Lower leg skin (tissue), 4 donors: Measurements from ENCODE around the gene LYSMD2. TPM values are rescaled to one million over a fixed set of nuclear protein-coding genes. Genes with fewer than 3 reads are reported as not detected.

Experiments
- DNase-seq, 2 donors: peaks; one replicate each; pipeline ENCODE4 v3.0.0-alpha.2; 2019; ENCODE audit warnings: low spot score in 2 of 2
- H3K4me3 ChIP-seq: fragments of 200-600 bp; sonication (generic); 2 replicates; pipeline ENCODE4 v1.5.1; 2017; ENCODE audit warnings: mild to moderate bottlenecking, low read depth; ENCODE audit not compliant: poor library complexity, severe bottlenecking
- CTCF ChIP-seq, 3 donors: fragments of 450-650 bp; IDR thresholded peaks; one replicate each; pipeline ENCODE4 v1.5.1; 2016; ENCODE audit warnings: antibody characterized with exemption in 3 of 3, mild to moderate bottlenecking in 3 of 3, moderate library complexity in 2 of 3
- POLR2A ChIP-seq, 2 donors: fragments of 450-650 bp; IDR thresholded peaks; one replicate each; pipeline ENCODE4 v1.6.1; 2016 to 2017; ENCODE audit warnings: antibody characterized with exemption in 2 of 2, mild to moderate bottlenecking in 1 of 2, moderate library complexity in 1 of 2
- WGBS, 2 donors: methylation state at CpG; one replicate each; pipeline ENCODE4 v1.1.5; 2018; 5-methylcytosine and 5-hydroxymethylcytosine counted together
- intact Hi-C: fragments of 100-400 bp; cut with DNase I; formaldehyde crosslinking; loops from one replicate; pipeline ENCODE4 v1.15.0; 2023; ENCODE audit warnings: low total_unique reads
- total RNA-seq, 4 donors: library from RNA; depleted of rRNA; stranded (reverse); fragments of >200 nt; gene quantifications; one replicate each; pipeline ENCODE4 v1.1.0, GENCODE V29; 2016

The LYSMD2 gene
- total RNA-seq, 4 donors from 2014 or later = 6.6 to 17.9 (median 13.0) TPM

- intact Hi-C loops = loop anchor here (2.0 kb wide), 1 partner anchor 128 kb away; no protein-coding TSS in a partner anchor
- 50 to 54% methylated on average over 6 of the region's 6 CpGs for WGBS, 2 donors
- peak; percentile 81 to 90 for DNase-seq
- no peak for TF ChIP-seq POLR2A (IDR thresholded peaks at IDR 0.05)
- no peak for TF ChIP-seq CTCF (IDR thresholded peaks at IDR 0.05)
- H3K4me3 ChIP-seq = no peak overlapping the region
Measured at GRCh38 chr15:51776952-51777569, 39.6 kb upstream of the LYSMD2 start.

- WGBS, 2 donors = 57 to 62% methylated on average over 11 of the region's 11 CpGs
- H3K4me3 ChIP-seq = no peak overlapping the region
- TF ChIP-seq CTCF (IDR thresholded peaks at IDR 0.05) (peak in 1 of 3 donors; percentile 21), POLR2A (IDR thresholded peaks at IDR 0.05) (no peak)
- intact Hi-C loops = loop anchor here (2.0 kb wide), 1 partner anchor 127 kb away; no protein-coding TSS in a partner anchor
- no peak for DNase-seq
Measured at GRCh38 chr15:51775967-51776816, 38.7 kb upstream of the LYSMD2 start.

- H3K4me3 ChIP-seq = no peak overlapping the region
- TF ChIP-seq CTCF (IDR thresholded peaks at IDR 0.05) (no peak), POLR2A (IDR thresholded peaks at IDR 0.05) (no peak)
- 68 to 81% methylated on average over 3 of the region's 3 CpGs for WGBS, 2 donors
- intact Hi-C loops = no loop called here
- no peak for DNase-seq
Measured at GRCh38 chr15:51774916-51775315, 37.5 kb upstream of the LYSMD2 start.

GRCh38 chr15:51771773-51772172, 34.3 kb upstream of the LYSMD2 start:
- intact Hi-C loops = no loop called here

GRCh38 chr15:51770902-51771301, 33.4 kb upstream of the LYSMD2 start:
- H3K4me3 ChIP-seq = no peak overlapping the region
- DNase-seq = no peak
- WGBS, 2 donors = 73 to 90% methylated on average over 3 of the region's 3 CpGs
- intact Hi-C loops = no loop called here
- TF ChIP-seq CTCF (IDR thresholded peaks at IDR 0.05) = no peak
- TF ChIP-seq POLR2A (IDR thresholded peaks at IDR 0.05) = no peak

More at GRCh38 chr15:51771773-51772172, 34.3 kb upstream of the LYSMD2 start:
- no peak overlapping the region for H3K4me3 ChIP-seq
- no peak for TF ChIP-seq POLR2A (IDR thresholded peaks at IDR 0.05)
- no peak for TF ChIP-seq CTCF (IDR thresholded peaks at IDR 0.05)
- 68 to 80% methylated on average over 1 of the region's 1 CpG for WGBS, 2 donors
- no peak for DNase-seq
